Measurements from ENCODE around the gene DST. TPM values are rescaled to one million over a fixed set of nuclear protein-coding genes. Genes with fewer than 3 reads are reported as not detected.

The DST gene
- total RNA-seq, 1 experiment from 2014 or later = 91.9 TPM

GRCh38 chr6:56420296-56420695, 222.4 kb downstream of the DST start:
- Mint-ChIP-seq H3K4me3 (no peak overlapping the region), H3K4me1 (no peaks in the 10 kb centered on the region), H3K9me3 (no peaks in the 10 kb centered on the region), H3K27me3 (ENCODE audit: low read depth) (no peaks in the 10 kb centered on the region), H3K27ac (no peak overlapping the region), H3K36me3 (ENCODE audit: insufficient read depth in 1 of 3, low read depth in 3 of 3) (no peaks in the 10 kb centered on the region)
- no peak overlapping the region for H3K18ac ChIP-seq (ENCODE audit: insufficient read length, low read depth, low read length)
- H4K8ac ChIP-seq (replicated peaks; ENCODE audit: insufficient read length, low read depth, low read length) = no peak overlapping the region
- H4K91ac ChIP-seq (ENCODE audit: insufficient read length, low read depth, low read length) = no peak overlapping the region
- H3K27ac ChIP-seq (ENCODE audit: insufficient read length, low read depth, low read length) = no peak overlapping the region
- no peak overlapping the region for H2BK5ac ChIP-seq (ENCODE audit: insufficient read length, low read length)
- H3K4me1 ChIP-seq (ENCODE audit: insufficient read depth, low read length) = no peaks in the 10 kb centered on the region
- no peak overlapping the region for H2BK120ac ChIP-seq (ENCODE audit: low read depth, low read length, poor library complexity, severe bottlenecking)
- H3K23ac ChIP-seq (ENCODE audit: insufficient read length, low read depth, low read length) = no peak overlapping the region
- H2BK15ac ChIP-seq (ENCODE audit: low read depth, low read length) = no peak overlapping the region
- H3K9ac ChIP-seq (ENCODE audit: extremely low read depth, insufficient read length, low read length) = no peak overlapping the region
- DNase-seq = no peak
- H2BK20ac ChIP-seq (ENCODE audit: low read depth, low read length, poor library complexity, severe bottlenecking) = no peak overlapping the region
- H3T11ph ChIP-seq (ENCODE audit: low read length) = no peak overlapping the region
- H3K4me2 ChIP-seq (ENCODE audit: insufficient read depth, insufficient read length, low read length) = no peak overlapping the region
- no peaks in the 10 kb centered on the region for H4K20me1 ChIP-seq (ENCODE audit: control insufficient read depth, insufficient read depth, insufficient read length)
- H2AK5ac ChIP-seq (ENCODE audit: insufficient read length, low read length) = no peak overlapping the region
- H4K5ac ChIP-seq (ENCODE audit: insufficient read length, low read depth, low read length) = no peak overlapping the region
- H2BK12ac ChIP-seq (ENCODE audit: insufficient read length, low read depth, low read length) = no peak overlapping the region
- no peaks in the 10 kb centered on the region for H3K79me2 ChIP-seq (ENCODE audit: insufficient read depth, low read length)
- no peaks in the 10 kb centered on the region for H3K23me2 ChIP-seq (ENCODE audit: insufficient read length, low read depth, low read length, poor library complexity, severe bottlenecking)
- no peaks in the 10 kb centered on the region for H3K27me3 ChIP-seq (ENCODE audit: insufficient read depth, low read length)
- H3K14ac ChIP-seq (ENCODE audit: insufficient read depth, low read length) = no peak overlapping the region
- no peaks in the 10 kb centered on the region for H3K9me3 ChIP-seq (ENCODE audit: control insufficient read depth, low read depth, low read length)
- no peak overlapping the region for H3K4ac ChIP-seq (ENCODE audit: low read depth, low read length)
- WGBS (ENCODE audit: extremely low coverage, insufficient read length, low lambda C conversion rate) = no CpG with 5 or more reads among the region's 3 CpGs
- no peak overlapping the region for H2AFZ ChIP-seq (ENCODE audit: low read length)
- no peak for TF ChIP-seq CTCF (conservative IDR thresholded peaks at IDR 0.05)
- no peaks in the 10 kb centered on the region for H3K79me1 ChIP-seq (ENCODE audit: insufficient read depth, low read depth, low read length, poor library complexity, severe bottlenecking)
- no peak overlapping the region for H3K56ac ChIP-seq (ENCODE audit: insufficient read length, low read depth, low read length)
